Astrocyte (in vitro differentiated cells and primary cell): Measurements from ENCODE around the gene TMEM120B. TPM values are rescaled to one million over a fixed set of nuclear protein-coding genes. Genes with fewer than 3 reads are reported as not detected.

Experiments
- DNase-seq: peaks from one replicate; pipeline ENCODE4 v3.0.0-alpha.2; 2010; ENCODE audit warnings: low read depth
- FAIRE-seq: peaks from 2 replicates; lab custom pipeline; 2011; peaks lifted over from hg19 to GRCh38; lab: Jason Lieb, UNC
- H2AFZ ChIP-seq: 2 replicates; pipeline ENCODE4 v1.6.0; 2012; ENCODE audit warnings: low read depth, low read length, inconsistent platforms
- H3K27ac ChIP-seq: 2 replicates; pipeline ENCODE4 v1.5.1; 2011; ENCODE audit warnings: low read depth, low read length, inconsistent platforms
- H3K27me3 ChIP-seq: 2 replicates; pipeline ENCODE4 v1.6.0; 2011; ENCODE audit warnings: low read length, inconsistent platforms; ENCODE audit not compliant: insufficient read depth
- H3K36me3 ChIP-seq: 2 replicates; pipeline ENCODE4 v1.5.1; 2011; ENCODE audit warnings: low read length, inconsistent platforms; ENCODE audit not compliant: insufficient read depth
- H3K4me1 ChIP-seq: 2 replicates; pipeline ENCODE4 v1.5.1; 2011; ENCODE audit warnings: low read length, inconsistent platforms; ENCODE audit not compliant: insufficient read depth
- H3K4me2 ChIP-seq: 2 replicates; pipeline ENCODE4 v1.6.0; 2012; ENCODE audit warnings: low read length, inconsistent platforms
- H3K4me3 ChIP-seq: 2 replicates; pipeline ENCODE4 v1.5.1; 2011; ENCODE audit warnings: low read depth, mild to moderate bottlenecking, low read length, inconsistent platforms; ENCODE audit not compliant: insufficient read depth
- H3K79me2 ChIP-seq: 2 replicates; pipeline ENCODE4 v1.6.0; 2012; ENCODE audit warnings: mild to moderate bottlenecking, low read length, inconsistent platforms; ENCODE audit not compliant: insufficient read depth
- H3K9ac ChIP-seq: 2 replicates; pipeline ENCODE4 v1.6.0; 2012; ENCODE audit warnings: mild to moderate bottlenecking, low read length, inconsistent platforms
- H3K9me3 ChIP-seq: 2 replicates; pipeline ENCODE4 v1.5.1; 2012; ENCODE audit warnings: low read depth, mild to moderate bottlenecking, low read length, inconsistent platforms; ENCODE audit not compliant: insufficient read depth
- H4K20me1 ChIP-seq: 2 replicates; pipeline ENCODE4 v1.6.0; 2012; ENCODE audit warnings: low read length, inconsistent platforms; ENCODE audit not compliant: insufficient read depth
- H3K27ac Mint-ChIP-seq: one replicate; pipeline ENCODE4 v1.8.0; 2021; ENCODE audit warnings: mild to moderate bottlenecking, mixed read lengths; ENCODE audit not compliant: unreplicated experiment
- H3K27me3 Mint-ChIP-seq: one replicate; pipeline ENCODE4 v1.8.0; 2021; ENCODE audit warnings: low read depth, mixed read lengths; ENCODE audit not compliant: unreplicated experiment
- H3K36me3 Mint-ChIP-seq: one replicate; pipeline ENCODE4 v1.8.0; 2021; ENCODE audit warnings: low read depth, mixed read lengths; ENCODE audit not compliant: unreplicated experiment
- H3K4me1 Mint-ChIP-seq: one replicate; pipeline ENCODE4 v1.8.0; 2021; ENCODE audit warnings: low read depth, mixed read lengths; ENCODE audit not compliant: unreplicated experiment
- H3K4me3 Mint-ChIP-seq: one replicate; pipeline ENCODE4 v1.8.0; 2021; ENCODE audit warnings: mild to moderate bottlenecking, moderate library complexity, mixed read lengths; ENCODE audit not compliant: unreplicated experiment
- H3K9me3 Mint-ChIP-seq: one replicate; pipeline ENCODE4 v1.8.0; 2021; ENCODE audit warnings: mild to moderate bottlenecking, mixed read lengths; ENCODE audit not compliant: unreplicated experiment
- EZH2 ChIP-seq: IDR thresholded peaks from 2 replicates; pipeline ENCODE4 v1.6.1; 2012; ENCODE audit warnings: mild to moderate bottlenecking, low read length, inconsistent platforms; ENCODE audit not compliant: insufficient read depth
- total RNA-seq: library from RNA; stranded (reverse); gene quantifications from 2 replicates; pipeline ENCODE4 v1.2.1, GENCODE V29; 2021
- TF ChIP-seq, protein P1 (sequence below): IDR thresholded peaks from 2 replicates; pipeline ENCODE4 v1.5.1; 2011; ENCODE audit warnings: low read depth, mild to moderate bottlenecking, inconsistent platforms, low read length, moderate library complexity; ENCODE audit not compliant: insufficient read depth

TMEM120B gene
- total RNA-seq, 1 donor from 2014 or later, result 36.0 TPM

DNA sequence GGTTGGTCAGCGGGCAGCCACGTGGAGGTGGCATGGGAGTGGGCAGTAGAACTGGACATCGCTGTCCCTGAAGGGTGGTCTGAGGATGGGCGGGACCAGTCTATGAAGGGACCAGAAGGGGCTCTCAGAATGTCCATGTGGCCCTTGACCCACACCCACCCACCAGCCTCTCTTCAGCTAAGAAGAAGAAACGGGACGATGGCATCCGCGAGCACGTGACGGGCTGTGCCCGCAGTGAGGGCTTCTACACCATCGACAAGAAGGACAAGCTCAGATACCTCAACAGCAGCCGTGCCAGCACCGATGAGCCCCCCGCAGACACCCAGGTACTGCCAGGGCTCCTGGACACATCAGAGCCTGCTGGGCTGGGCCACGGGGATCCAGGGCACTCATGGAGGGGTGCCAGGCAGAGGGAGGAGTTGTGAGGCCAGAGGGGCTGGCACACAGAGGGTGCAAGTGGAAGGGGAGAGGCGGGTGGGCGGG is 112.5 kb downstream of the TMEM120B start:
- DNase-seq (no peak), FAIRE-seq (no peak)
- no peaks in the 10 kb centered on the region for H3K27me3 ChIP-seq
- H3K27ac ChIP-seq, result no peak overlapping the region
- H3K4me3 ChIP-seq, result no peak overlapping the region
- no peaks in the 10 kb centered on the region for H3K4me1 ChIP-seq
- no peak overlapping the region for H3K9ac ChIP-seq
- Mint-ChIP-seq H3K27me3 (no peaks in the 10 kb centered on the region), H3K4me3 (no peak overlapping the region), H3K36me3 (peaks cover 16% of the 10 kb centered on the region), H3K4me1 (no peaks in the 10 kb centered on the region), H3K27ac (no peak overlapping the region), H3K9me3 (no peaks in the 10 kb centered on the region)
- H2AFZ ChIP-seq, result no peak overlapping the region
- H3K4me2 ChIP-seq, result no peak overlapping the region
- H4K20me1 ChIP-seq, result peaks cover 44% of the 10 kb centered on the region
- TF ChIP-seq EZH2, result no peak
- TF ChIP-seq, protein P1, sequence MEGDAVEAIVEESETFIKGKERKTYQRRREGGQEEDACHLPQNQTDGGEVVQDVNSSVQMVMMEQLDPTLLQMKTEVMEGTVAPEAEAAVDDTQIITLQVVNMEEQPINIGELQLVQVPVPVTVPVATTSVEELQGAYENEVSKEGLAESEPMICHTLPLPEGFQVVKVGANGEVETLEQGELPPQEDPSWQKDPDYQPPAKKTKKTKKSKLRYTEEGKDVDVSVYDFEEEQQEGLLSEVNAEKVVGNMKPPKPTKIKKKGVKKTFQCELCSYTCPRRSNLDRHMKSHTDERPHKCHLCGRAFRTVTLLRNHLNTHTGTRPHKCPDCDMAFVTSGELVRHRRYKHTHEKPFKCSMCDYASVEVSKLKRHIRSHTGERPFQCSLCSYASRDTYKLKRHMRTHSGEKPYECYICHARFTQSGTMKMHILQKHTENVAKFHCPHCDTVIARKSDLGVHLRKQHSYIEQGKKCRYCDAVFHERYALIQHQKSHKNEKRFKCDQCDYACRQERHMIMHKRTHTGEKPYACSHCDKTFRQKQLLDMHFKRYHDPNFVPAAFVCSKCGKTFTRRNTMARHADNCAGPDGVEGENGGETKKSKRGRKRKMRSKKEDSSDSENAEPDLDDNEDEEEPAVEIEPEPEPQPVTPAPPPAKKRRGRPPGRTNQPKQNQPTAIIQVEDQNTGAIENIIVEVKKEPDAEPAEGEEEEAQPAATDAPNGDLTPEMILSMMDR, result no peak
- H3K36me3 ChIP-seq, result peaks cover 42% of the 10 kb centered on the region
- H3K9me3 ChIP-seq, result no peaks in the 10 kb centered on the region
- no peaks in the 10 kb centered on the region for H3K79me2 ChIP-seq

DNA sequence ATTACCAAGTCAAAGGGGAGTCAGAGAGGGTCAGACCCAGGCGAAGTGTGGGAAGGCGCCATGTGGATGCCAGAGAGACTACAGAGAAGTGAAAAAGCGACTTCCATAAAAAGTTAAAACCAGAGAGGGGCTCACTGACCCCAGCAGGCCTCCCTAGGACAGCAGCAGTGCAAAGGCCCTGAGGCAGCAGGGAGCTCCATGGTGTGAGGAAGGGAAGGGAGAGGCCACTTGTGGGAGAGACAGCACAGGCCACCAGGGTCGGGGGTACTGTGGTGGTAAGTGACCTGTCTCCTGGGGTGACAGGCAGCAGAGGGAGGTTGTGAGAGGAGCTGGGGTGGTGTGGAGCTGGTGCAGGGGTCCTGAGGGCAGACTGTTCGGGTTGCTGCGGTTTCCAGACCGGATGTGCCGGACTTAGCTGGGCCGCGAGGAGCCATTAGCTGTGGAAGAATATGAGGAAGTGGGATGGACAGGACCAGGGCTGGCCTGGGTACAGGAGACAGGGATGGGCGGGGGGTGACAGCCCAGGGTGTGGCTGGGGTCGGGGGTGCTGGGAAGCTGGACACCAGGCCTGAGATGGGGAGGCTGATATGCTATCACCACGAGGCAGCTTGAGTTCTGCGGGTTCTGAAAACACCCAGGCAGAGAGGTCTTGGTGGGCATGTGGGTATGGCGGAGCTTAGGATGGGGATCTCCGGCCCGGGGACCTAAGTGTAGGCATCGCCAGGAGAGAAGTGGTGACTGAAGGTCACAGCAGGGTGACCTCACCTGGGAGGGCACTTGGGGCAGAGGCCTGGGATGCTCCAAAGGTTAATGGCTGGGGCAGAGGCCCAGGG is 114.0 kb downstream of the TMEM120B start:
- Histone ChIP-seq H3K27ac (no peak overlapping the region), H3K9me3 (no peaks in the 10 kb centered on the region), H3K4me1 (no peaks in the 10 kb centered on the region), H3K79me2 (no peaks in the 10 kb centered on the region), H3K4me3 (no peak overlapping the region), H3K36me3 (peaks cover 41% of the 10 kb centered on the region), H2AFZ (no peak overlapping the region), H3K4me2 (no peak overlapping the region), H4K20me1 (peaks cover 40% of the 10 kb centered on the region), H3K27me3 (no peaks in the 10 kb centered on the region), H3K9ac (no peak overlapping the region)
- TF ChIP-seq EZH2, result no peak
- TF ChIP-seq, protein P1, result no peak
- Mint-ChIP-seq H3K9me3 (no peaks in the 10 kb centered on the region), H3K27ac (peak overlapping the region; percentile 64), H3K4me3 (no peak overlapping the region), H3K36me3 (peaks cover 14% of the 10 kb centered on the region), H3K27me3 (no peaks in the 10 kb centered on the region), H3K4me1 (no peaks in the 10 kb centered on the region)
- no peak for FAIRE-seq
- no peak for DNase-seq
